Adrenal gland (tissue), 12 donors: ENCODE results near the gene DNAJB1. TPM values are rescaled to one million over a fixed set of nuclear protein-coding genes. Genes with fewer than 3 reads are reported as not detected.

Source experiments
- DNase-seq, 7 donors: peaks; one replicate each; pipeline ENCODE4 v3.0.0-alpha.2; 2019 to 2020
- H3K27ac ChIP-seq, 5 donors: fragments of 200-600 bp; sonication (generic) in 4 of 5; 1 replicate in 3 of 5; 2 replicates in 2 of 5; pipeline versions ENCODE4 v1.5.1 to v1.8.0; 2016 to 2020; ENCODE audit warnings: mild to moderate bottlenecking in 1 of 5
- H3K27me3 ChIP-seq: fragments of 200-600 bp; 2 replicates; pipeline ENCODE4 v1.8.0; 2021
- H3K36me3 ChIP-seq, 2 donors: fragments of 200-600 bp; replicated peaks in 1 of 2; 1 replicate in 1 of 2; 2 replicates in 1 of 2; pipeline versions ENCODE4 v1.5.1 to v1.8.0; 2018 to 2022
- H3K4me1 ChIP-seq, 2 donors: fragments of 200-600 bp; replicated peaks in 1 of 2; 1 replicate in 1 of 2; 2 replicates in 1 of 2; pipeline versions ENCODE4 v1.5.1 to v1.8.0; 2018 to 2021
- H3K4me3 ChIP-seq, 4 donors: fragments of 200-600 bp; sonication (generic) in 3 of 4; one replicate each; pipeline ENCODE4 v1.5.1; 2016 to 2018
- H3K9me3 ChIP-seq, 3 donors: fragments of 200-600 bp; sonication (generic) in 1 of 3; replicated peaks in 1 of 3; 1 replicate in 2 of 3; 2 replicates in 1 of 3; pipeline versions ENCODE4 v1.5.1 to v1.8.0; 2016 to 2021
- POLR2A ChIP-seq, 2 donors: fragments of 450-650 bp; IDR thresholded peaks; one replicate each; pipeline ENCODE4 v1.6.1; 2017; ENCODE audit warnings: antibody characterized with exemption in 2 of 2, mild to moderate bottlenecking in 2 of 2, moderate library complexity in 1 of 2
- WGBS, 4 donors: extraction: QIAGEN DNeasy Blood & Tissue Kit in 2 of 4; methylation state at CpG; one replicate each; pipeline versions ENCODE4 v1.1.5 to v1.1.7; 2013 to 2017; 5-methylcytosine and 5-hydroxymethylcytosine counted together
- intact Hi-C, 2 donors: fragments of 100-400 bp; cut with DNase I; formaldehyde crosslinking; loops; one replicate each; pipeline versions ENCODE4 v1.14.1 to v1.15.0; 2022 to 2023
- polyA plus RNA-seq, 3 donors: library from polyadenylated mRNA; stranded (reverse); fragments of 200-250 nt in 2 of 3; fragments of 350-450 nt in 1 of 3; fragmentation: Illumina TruSeq in 1 of 3; extraction: RNeasy Lipid Tissue Mini Kit (QIAGEN cat#74804) in 1 of 3; gene quantifications; one replicate each; pipeline ENCODE4 v1.2.3, GENCODE V29; 2013 to 2014
- total RNA-seq, 9 donors: library from RNA; depleted of rRNA in 4 of 9; stranded (reverse); fragments of >200 nt in 4 of 9; fragments of 120-200 nt in 1 of 9; fragmentation: NEBNext Ultra II Directional in 1 of 9; extraction: Animal tissue kit (Norgen Biotek cat#: 25700) in 1 of 9; gene quantifications; one replicate each; pipeline versions ENCODE4 v1.1.0 to v1.2.4, GENCODE V29; 2013 to 2023
- TF ChIP-seq, protein P1 (sequence below), 6 experiments: fragments of 450-650 bp in 4 of 6; fragments of 200-600 bp in 2 of 6; sonication (generic) in 1 of 6; IDR thresholded peaks; 1 replicate in 5 of 6; 2 replicates in 1 of 6; pipeline versions ENCODE4 v1.5.1 to v1.8.0; 2016 to 2021; ENCODE audit warnings: antibody characterized with exemption in 6 of 6, mild to moderate bottlenecking in 2 of 6, moderate library complexity in 1 of 6
- donor health status: healthy with polysubstance abuse.
- donor health status: Bipolar disorder and iron deficiency.
- donor health status: DM: yes; HTN: yes; CAD: no.
- donor health status: DM: no; HTN: no; CAD: no.
- donor health status: DM: no; HTN: no; CAD: no.
- donor health status: DM: yes; HTN: yes; CAD: no.

Gene DNAJB1
- total and polyA plus RNA-seq, 12 donors, result 42.5 to 273 (median 123) TPM

DNA sequence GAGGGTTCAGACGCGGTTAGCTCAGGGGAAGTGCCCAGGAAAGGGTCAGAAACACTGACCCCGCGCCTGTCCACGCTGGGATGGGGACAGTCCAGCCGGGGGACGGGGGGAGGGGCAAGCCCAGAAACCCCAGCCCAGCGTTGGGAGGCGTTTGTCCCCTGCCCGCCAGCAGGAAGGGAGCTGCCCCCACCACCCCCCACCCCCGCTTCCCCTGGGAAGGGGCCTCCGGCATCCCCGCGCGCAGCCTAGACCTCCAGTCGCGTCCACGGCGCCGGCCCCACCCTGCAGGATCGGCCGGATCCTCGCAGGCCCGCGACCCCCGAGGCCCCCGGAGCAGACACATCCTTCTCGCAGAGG is 22.5 kb downstream of the DNAJB1 start:
- intact Hi-C loops, result no loop called here
- 0 to 1% (median 1%) methylated on average over 2 to 27 of the region's 28 CpGs for WGBS, 4 donors

DNA sequence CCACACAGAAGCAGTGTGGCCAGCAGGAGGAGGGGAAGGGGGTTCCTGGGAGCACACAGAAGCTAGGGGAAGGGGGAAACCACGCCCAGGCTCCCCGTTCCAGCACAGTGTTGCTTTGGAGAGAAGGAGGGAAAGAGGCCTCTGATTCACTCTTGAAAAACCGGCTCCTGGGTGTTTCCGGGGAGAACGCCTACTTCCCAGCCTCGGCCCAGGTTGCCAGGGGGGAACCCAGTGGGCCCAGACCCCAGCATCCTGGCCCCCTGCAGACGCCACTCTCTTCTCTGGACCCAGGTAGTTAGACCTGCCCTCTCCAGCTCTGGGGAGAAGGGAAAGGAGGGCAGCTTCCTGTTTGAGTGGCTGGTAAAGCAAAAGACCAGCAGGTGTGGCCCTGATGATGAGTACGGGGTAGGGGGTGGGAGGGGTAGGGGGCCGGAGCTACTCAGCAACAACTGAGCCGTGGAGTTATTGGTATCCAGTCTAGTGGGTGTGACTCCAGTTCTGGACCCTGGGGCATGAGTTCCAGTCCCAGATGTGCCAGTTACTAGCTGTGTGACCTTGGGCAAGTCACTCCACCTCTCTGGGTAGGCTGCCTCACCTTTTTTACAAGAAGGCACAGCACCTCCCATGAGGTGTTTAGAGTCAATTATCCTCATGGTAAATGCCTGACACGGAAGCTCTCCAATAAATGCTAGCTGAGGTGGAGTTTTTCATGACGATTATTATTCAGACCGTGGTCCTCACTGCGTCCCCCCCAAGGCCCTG is 23.1 kb downstream of the DNAJB1 start:
- 14 to 30% (median 24%) methylated on average over 12 to 14 of the region's 14 CpGs for WGBS, 4 donors
- DNase-seq, result peak in 1 of 7 donors; percentile 12
- H3K27me3 ChIP-seq, result no peaks in the 10 kb centered on the region
- peaks cover 0 to 5% of the 10 kb centered on the region in 2 donors for H3K36me3 ChIP-seq
- no peaks in the 10 kb centered on the region for H3K9me3 ChIP-seq
- peak overlapping the region in 3 of 5 donors; percentile 42 to 82 (median 52) for H3K27ac ChIP-seq
- peak overlapping the region in 2 of 4 donors; percentile 83 to 84 for H3K4me3 ChIP-seq
- intact Hi-C loops, result no loop called here
- H3K4me1 ChIP-seq, result peaks cover 28 to 30% of the 10 kb centered on the region in 2 donors
- TF ChIP-seq, protein P1, sequence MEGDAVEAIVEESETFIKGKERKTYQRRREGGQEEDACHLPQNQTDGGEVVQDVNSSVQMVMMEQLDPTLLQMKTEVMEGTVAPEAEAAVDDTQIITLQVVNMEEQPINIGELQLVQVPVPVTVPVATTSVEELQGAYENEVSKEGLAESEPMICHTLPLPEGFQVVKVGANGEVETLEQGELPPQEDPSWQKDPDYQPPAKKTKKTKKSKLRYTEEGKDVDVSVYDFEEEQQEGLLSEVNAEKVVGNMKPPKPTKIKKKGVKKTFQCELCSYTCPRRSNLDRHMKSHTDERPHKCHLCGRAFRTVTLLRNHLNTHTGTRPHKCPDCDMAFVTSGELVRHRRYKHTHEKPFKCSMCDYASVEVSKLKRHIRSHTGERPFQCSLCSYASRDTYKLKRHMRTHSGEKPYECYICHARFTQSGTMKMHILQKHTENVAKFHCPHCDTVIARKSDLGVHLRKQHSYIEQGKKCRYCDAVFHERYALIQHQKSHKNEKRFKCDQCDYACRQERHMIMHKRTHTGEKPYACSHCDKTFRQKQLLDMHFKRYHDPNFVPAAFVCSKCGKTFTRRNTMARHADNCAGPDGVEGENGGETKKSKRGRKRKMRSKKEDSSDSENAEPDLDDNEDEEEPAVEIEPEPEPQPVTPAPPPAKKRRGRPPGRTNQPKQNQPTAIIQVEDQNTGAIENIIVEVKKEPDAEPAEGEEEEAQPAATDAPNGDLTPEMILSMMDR (IDR thresholded peaks at IDR 0.05), result no peak
- no peak for TF ChIP-seq POLR2A (IDR thresholded peaks at IDR 0.05)

More for the DNA sequence above, 22.5 kb downstream of the DNAJB1 start:
- Histone ChIP-seq H3K27me3 (no peaks in the 10 kb centered on the region), H3K27ac (peak overlapping the region in 3 of 5 donors; percentile 42 to 82 (median 52)), H3K4me1 (peaks cover 28 to 30% of the 10 kb centered on the region in 2 donors), H3K4me3 (peak overlapping the region in 2 of 4 donors; percentile 83 to 84), H3K9me3 (no peaks in the 10 kb centered on the region), H3K36me3 (no peaks in the 10 kb centered on the region)
- TF ChIP-seq POLR2A (IDR thresholded peaks at IDR 0.05), result no peak
- TF ChIP-seq, protein P1 (IDR thresholded peaks at IDR 0.05), result no peak
- peak in 1 of 7 donors; percentile 54 for DNase-seq

DNA sequence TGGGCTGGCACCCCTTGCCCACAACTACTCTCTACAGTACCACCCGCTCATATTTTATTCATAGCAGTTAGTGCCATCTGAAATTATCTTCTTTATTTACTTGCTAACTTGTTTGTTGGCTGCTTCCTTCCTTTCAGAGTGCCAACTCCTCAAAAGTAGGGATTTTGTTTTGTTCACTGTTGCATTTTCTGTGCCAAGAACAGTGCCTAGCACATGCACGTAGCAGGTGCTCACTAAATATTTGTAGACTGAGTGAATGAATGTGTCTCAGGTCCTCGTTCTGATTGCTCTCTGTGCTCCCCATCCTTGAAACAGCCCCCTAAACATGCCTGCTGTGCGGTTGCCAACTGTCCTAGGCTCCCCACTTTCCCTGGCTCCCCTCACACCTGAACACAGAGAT is 23.8 kb downstream of the DNAJB1 start:
- intact Hi-C loops, result no loop called here
- no peaks in the 10 kb centered on the region for H3K9me3 ChIP-seq
- no peak for DNase-seq
- no peaks in the 10 kb centered on the region for H3K27me3 ChIP-seq
- WGBS, 4 donors, result 76 to 89% (median 85%) methylated on average over 4 of the region's 4 CpGs
- H3K4me3 ChIP-seq, result peak overlapping the region in 1 of 4 donors; percentile 84
- peak overlapping the region in 1 of 5 donors; percentile 39 for H3K27ac ChIP-seq
- peaks cover 28 to 30% of the 10 kb centered on the region in 2 donors for H3K4me1 ChIP-seq
- H3K36me3 ChIP-seq, result peaks cover 0 to 9% of the 10 kb centered on the region in 2 donors
- no peak for TF ChIP-seq POLR2A (IDR thresholded peaks at IDR 0.05)
- TF ChIP-seq, protein P1 (IDR thresholded peaks at IDR 0.05), result no peak

DNA sequence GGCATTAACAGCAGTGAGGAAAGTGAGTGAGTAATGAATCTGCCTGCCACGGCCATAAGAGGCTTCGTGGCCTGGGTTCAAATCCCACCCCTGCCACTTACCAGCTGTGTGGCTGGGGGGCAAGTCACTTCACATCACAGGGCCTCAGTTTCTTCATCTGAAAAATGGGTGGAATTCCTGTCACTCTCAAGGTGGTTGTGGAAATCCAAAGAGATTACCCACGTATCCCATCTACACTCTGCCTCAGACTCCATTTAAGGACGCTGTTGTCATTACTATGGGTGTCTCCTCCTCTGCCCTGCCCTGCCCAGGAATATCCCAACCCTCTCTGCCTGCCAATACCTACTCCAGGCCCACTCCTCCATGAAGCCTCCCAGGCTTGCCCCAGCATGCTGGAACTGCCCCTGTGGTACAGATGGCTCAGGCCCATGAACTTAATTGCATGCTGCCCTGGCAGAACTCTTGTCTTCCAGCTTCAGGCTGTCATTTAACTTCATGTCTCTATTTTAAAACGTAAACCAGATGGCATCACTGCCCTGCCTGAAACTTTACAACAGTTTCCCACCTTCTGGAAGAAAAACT is 25.4 kb downstream of the DNAJB1 start:
- 80 to 86% (median 84%) methylated on average over 5 of the region's 5 CpGs for WGBS, 4 donors
- intact Hi-C loops, result no loop called here
- H3K36me3 ChIP-seq, result peaks cover 0 to 24% of the 10 kb centered on the region in 2 donors

More for the DNA sequence above, 25.4 kb downstream of the DNAJB1 start:
- TF ChIP-seq, protein P1 (IDR thresholded peaks at IDR 0.05), result no peak
- H3K27ac ChIP-seq, result no peak overlapping the region
- no peak for DNase-seq
- no peak overlapping the region for H3K4me3 ChIP-seq
- peaks cover 28 to 29% of the 10 kb centered on the region in 2 donors for H3K4me1 ChIP-seq
- H3K27me3 ChIP-seq, result no peaks in the 10 kb centered on the region
- H3K9me3 ChIP-seq, result no peaks in the 10 kb centered on the region
